HFFc6 (cell line): Measurements from ENCODE around the gene COASY. TPM values are rescaled to one million over a fixed set of nuclear protein-coding genes. Genes with fewer than 3 reads are reported as not detected.

Source experiments
- DNase-seq: peaks from one replicate; pipeline ENCODE4 v3.0.0-alpha.2; 2018
- H3K27ac Mint-ChIP-seq: 2 replicates; pipeline ENCODE4 v1.8.0; 2020; ENCODE audit warnings: mild to moderate bottlenecking, mixed read lengths
- H3K27me3 Mint-ChIP-seq: 2 replicates; pipeline ENCODE4 v1.8.0; 2021; ENCODE audit warnings: mild to moderate bottlenecking, moderate library complexity, mixed read lengths; ENCODE audit not compliant: insufficient read depth
- H3K36me3 Mint-ChIP-seq: 2 replicates; pipeline ENCODE4 v1.8.0; 2021; ENCODE audit warnings: low read depth, mixed read lengths
- H3K4me1 Mint-ChIP-seq: 2 replicates; pipeline ENCODE4 v1.8.0; 2020; ENCODE audit warnings: low read depth, mixed read lengths
- H3K4me3 Mint-ChIP-seq: 2 replicates; pipeline ENCODE4 v1.8.0; 2020; ENCODE audit warnings: mild to moderate bottlenecking, moderate library complexity, mixed read lengths
- H3K9me3 Mint-ChIP-seq: 2 replicates; pipeline ENCODE4 v1.8.0; 2020; ENCODE audit warnings: mild to moderate bottlenecking, mixed read lengths
- total RNA-seq, 6 experiments: library from RNA; stranded (reverse); fragmentation: NEBNext Ultra II Directional; extraction: Animal tissue kit (Norgen Biotek cat#: 25700); gene quantifications; 2 replicates in 1 of 6; 3 replicates in 5 of 6; pipeline ENCODE4 v1.2.3, GENCODE V29; 2021
- TF ChIP-seq, protein P1 (sequence below): fragments of 200-600 bp; sonication (generic); IDR thresholded peaks from 2 replicates; pipeline ENCODE4 v1.5.0; 2021; ENCODE audit warnings: antibody characterized with exemption, mild to moderate bottlenecking

Gene COASY
- total RNA-seq, 6 experiments from 2014 or later = 64.6 to 77.6 (median 71.1) TPM

DNA sequence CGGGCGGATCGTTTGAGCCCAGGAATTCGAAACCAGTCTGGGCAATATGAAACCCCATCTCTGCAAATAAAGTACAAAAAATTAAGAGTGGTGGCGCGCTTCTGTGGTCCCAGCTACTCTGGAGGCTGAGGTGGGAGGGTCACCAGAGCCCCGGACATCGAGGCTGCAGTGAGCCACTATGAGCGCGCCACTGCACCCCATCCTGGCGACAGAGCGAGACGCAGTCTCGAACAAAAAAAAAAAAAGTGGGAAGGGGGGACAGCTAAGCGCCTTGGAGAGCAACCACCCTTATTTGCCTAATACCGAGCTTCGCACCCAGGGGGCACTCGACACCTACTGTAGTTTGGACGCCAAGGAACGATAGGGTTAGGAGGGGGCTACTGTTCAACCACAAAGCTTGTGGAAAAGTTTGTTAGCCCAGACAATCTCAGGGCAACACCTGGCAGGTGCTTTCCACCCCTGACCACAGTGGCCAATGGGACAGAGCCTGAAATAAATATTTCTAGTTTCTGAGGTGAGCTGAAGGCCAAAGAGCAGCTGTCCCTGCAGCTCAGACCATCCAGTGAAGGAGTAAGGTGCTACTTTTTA is 16.4 kb downstream of the COASY start:
- H3K27ac Mint-ChIP-seq = peak overlapping the region; percentile 91
- peak; percentile 54 for DNase-seq
- peak overlapping the region; percentile 95 for H3K4me3 Mint-ChIP-seq
- no peaks in the 10 kb centered on the region; the same call in 1 of the 2 replicates for H3K27me3 Mint-ChIP-seq
- no peaks in the 10 kb centered on the region for H3K9me3 Mint-ChIP-seq
- H3K36me3 Mint-ChIP-seq = peaks cover 36% of the 10 kb centered on the region
- H3K4me1 Mint-ChIP-seq = peaks cover 49% of the 10 kb centered on the region
- TF ChIP-seq, protein P1, sequence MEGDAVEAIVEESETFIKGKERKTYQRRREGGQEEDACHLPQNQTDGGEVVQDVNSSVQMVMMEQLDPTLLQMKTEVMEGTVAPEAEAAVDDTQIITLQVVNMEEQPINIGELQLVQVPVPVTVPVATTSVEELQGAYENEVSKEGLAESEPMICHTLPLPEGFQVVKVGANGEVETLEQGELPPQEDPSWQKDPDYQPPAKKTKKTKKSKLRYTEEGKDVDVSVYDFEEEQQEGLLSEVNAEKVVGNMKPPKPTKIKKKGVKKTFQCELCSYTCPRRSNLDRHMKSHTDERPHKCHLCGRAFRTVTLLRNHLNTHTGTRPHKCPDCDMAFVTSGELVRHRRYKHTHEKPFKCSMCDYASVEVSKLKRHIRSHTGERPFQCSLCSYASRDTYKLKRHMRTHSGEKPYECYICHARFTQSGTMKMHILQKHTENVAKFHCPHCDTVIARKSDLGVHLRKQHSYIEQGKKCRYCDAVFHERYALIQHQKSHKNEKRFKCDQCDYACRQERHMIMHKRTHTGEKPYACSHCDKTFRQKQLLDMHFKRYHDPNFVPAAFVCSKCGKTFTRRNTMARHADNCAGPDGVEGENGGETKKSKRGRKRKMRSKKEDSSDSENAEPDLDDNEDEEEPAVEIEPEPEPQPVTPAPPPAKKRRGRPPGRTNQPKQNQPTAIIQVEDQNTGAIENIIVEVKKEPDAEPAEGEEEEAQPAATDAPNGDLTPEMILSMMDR = peak; percentile 84

GRCh38 chr17:42579794-42580551 is 18.0 kb downstream of the COASY start:
- 0 out of 2 replicates have a peak overlapping the region, but pooled peaks have one; percentile 3 for H3K4me3 Mint-ChIP-seq
- H3K27me3 Mint-ChIP-seq = no peaks in the 10 kb centered on the region; the same call in 1 of the 2 replicates
- H3K27ac Mint-ChIP-seq = peak overlapping the region; percentile 47
- peaks cover 38% of the 10 kb centered on the region for H3K4me1 Mint-ChIP-seq
- TF ChIP-seq, protein P1 = no peak
- peaks cover 27% of the 10 kb centered on the region for H3K36me3 Mint-ChIP-seq
- H3K9me3 Mint-ChIP-seq = no peaks in the 10 kb centered on the region
- DNase-seq = no peak

GRCh38 chr17:42581744-42582270 is 19.9 kb downstream of the COASY start:
- DNase-seq = no peak
- no peak overlapping the region for H3K4me3 Mint-ChIP-seq
- peaks cover 10% of the 10 kb centered on the region for H3K36me3 Mint-ChIP-seq

DNA sequence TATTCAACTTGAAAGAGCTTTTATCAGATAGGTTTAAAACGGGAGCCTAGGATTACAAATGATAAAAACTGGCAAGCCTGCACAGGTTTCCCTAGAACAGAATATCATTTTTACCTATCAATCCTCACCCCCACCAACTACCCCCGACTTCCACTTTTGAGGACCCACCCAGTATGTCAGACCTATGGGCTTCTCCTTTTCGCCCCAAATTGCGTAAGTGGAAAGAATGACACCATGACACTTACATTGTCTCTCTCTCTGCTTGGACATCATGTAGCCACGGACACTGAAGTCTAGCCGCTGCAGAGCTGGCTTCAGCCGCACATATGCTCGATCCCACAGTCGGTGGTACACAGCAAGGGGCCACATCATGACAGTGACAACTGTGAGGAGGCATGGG is 22.9 kb downstream of the COASY start:
- H3K36me3 Mint-ChIP-seq = peaks cover 6% of the 10 kb centered on the region
- TF ChIP-seq, protein P1 = no peak
- DNase-seq = no peak

More at GRCh38 chr17:42581744-42582270, 19.9 kb downstream of the COASY start:
- TF ChIP-seq, protein P1 = no peak
- Mint-ChIP-seq H3K27me3 (no peaks in the 10 kb centered on the region; the same call in 1 of the 2 replicates), H3K9me3 (no peaks in the 10 kb centered on the region), H3K27ac (no peak overlapping the region), H3K4me1 (peaks cover 19% of the 10 kb centered on the region)

DNA sequence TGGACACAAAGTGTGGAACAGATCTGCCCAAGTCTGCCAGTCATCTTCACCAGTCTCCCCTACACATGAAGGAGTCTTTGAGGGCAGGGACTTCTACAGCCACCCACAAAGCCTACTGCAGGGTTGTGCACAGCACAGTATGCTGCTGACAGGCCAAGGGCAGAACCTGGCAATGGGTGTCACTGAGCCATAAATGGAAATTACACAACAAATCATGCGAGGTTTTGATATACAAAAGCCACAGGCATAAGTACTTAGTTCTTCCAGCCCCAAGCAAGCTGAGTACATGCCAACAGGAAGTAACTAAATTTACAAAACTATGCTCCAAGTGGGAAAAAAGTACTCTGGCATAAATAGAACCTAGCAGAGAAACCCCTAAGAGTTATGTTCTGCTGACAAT is 23.4 kb downstream of the COASY start:
- Mint-ChIP-seq H3K9me3 (no peaks in the 10 kb centered on the region), H3K4me3 (no peak overlapping the region), H3K4me1 (no peaks in the 10 kb centered on the region), H3K27me3 (no peaks in the 10 kb centered on the region; the same call in 1 of the 2 replicates), H3K36me3 (peaks cover 6% of the 10 kb centered on the region), H3K27ac (no peak overlapping the region)
- TF ChIP-seq, protein P1 = no peak
- no peak for DNase-seq

More for the DNA sequence above, 22.9 kb downstream of the COASY start:
- no peak overlapping the region for H3K4me3 Mint-ChIP-seq
- no peak overlapping the region for H3K27ac Mint-ChIP-seq
- no peaks in the 10 kb centered on the region for H3K4me1 Mint-ChIP-seq
- no peaks in the 10 kb centered on the region; the same call in 1 of the 2 replicates for H3K27me3 Mint-ChIP-seq
- no peaks in the 10 kb centered on the region for H3K9me3 Mint-ChIP-seq
